SJCRH30 (cell line): ENCODE data around the gene ST8SIA1. TPM values are rescaled to one million over a fixed set of nuclear protein-coding genes. Genes with fewer than 3 reads are reported as not detected.

Experiments
- DNase-seq, 2 experiments: peaks; one replicate each; pipeline ENCODE4 v3.0.0-alpha.2; 2015 to 2020
- H3K27ac ChIP-seq: fragments of 250-450 bp; sonication (Bioruptor Pico); 2 replicates; pipeline ENCODE4 v1.5.1; 2020; ENCODE audit warnings: mild to moderate bottlenecking, moderate library complexity
- H3K27me3 ChIP-seq: fragments of 250-450 bp; sonication (Bioruptor Pico); 2 replicates; pipeline ENCODE4 v1.5.1; 2020; ENCODE audit warnings: mild to moderate bottlenecking, moderate library complexity
- H3K36me3 ChIP-seq: fragments of 250-450 bp; sonication (Bioruptor Pico); 2 replicates; pipeline ENCODE4 v1.5.1; 2020; ENCODE audit warnings: mild to moderate bottlenecking, moderate library complexity
- H3K4me1 ChIP-seq: fragments of 250-450 bp; sonication (Bioruptor Pico); 2 replicates; pipeline ENCODE4 v1.5.1; 2020; ENCODE audit warnings: mild to moderate bottlenecking, moderate library complexity
- H3K4me3 ChIP-seq: fragments of 250-450 bp; sonication (Bioruptor Pico); 2 replicates; pipeline ENCODE4 v1.5.1; 2020; ENCODE audit warnings: mild to moderate bottlenecking, moderate library complexity
- H3K9me3 ChIP-seq: fragments of 250-450 bp; sonication (Bioruptor Pico); replicated peaks from 2 replicates; pipeline ENCODE4 v1.5.1; 2020; ENCODE audit warnings: mild to moderate bottlenecking, moderate library complexity
- total RNA-seq: library from RNA; depleted of rRNA; stranded (reverse); fragments of >200 nt; shearing (Covaris generic); gene quantifications from 2 replicates; pipeline ENCODE4 v1.2.3, GENCODE V29; 2014

The ST8SIA1 gene
- total RNA-seq, 1 experiment from 2014 or later, result 6.4 TPM

DNA sequence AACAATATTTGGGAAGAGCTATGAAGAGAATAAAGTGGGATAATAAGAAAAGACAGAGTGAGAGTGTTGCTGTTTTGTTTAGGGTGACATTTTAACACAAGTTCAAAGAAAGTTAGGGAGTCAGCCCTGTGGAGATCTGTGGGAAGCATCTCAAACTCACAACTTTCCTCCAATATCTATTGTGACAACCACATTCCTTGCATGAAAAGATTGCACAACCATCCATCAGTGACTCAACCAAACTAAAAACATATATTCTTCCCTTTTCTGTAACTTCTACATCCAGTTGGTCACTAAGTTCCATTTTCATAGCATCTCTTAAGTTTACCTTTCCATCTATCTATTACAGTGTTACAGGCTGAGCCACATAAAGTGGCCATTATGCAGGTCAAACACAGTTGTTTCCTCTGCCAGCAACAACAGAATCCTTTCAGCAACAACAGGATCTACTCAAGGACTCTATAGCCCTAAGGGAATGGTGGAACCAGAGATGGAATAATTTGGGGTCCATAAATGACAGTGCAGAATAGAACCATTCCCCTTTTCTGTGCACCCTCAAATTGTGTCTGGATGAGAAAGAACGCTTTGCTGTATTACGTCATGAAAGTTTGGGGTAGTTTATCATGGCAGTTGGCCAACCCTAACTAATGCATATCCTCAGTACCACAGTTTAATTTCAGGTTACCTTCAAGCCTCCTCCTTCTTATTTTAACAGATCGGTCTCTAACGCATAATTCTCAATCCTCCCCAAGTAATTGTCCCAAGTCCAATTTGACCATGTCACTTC, 118.8 kb downstream of the ST8SIA1 start:
- Histone ChIP-seq H3K9me3 (no peaks in the 10 kb centered on the region), H3K4me1 (no peaks in the 10 kb centered on the region), H3K36me3 (no peaks in the 10 kb centered on the region), H3K4me3 (no peak overlapping the region), H3K27ac (no peak overlapping the region), H3K27me3 (no peaks in the 10 kb centered on the region)
- no peak for DNase-seq

DNA sequence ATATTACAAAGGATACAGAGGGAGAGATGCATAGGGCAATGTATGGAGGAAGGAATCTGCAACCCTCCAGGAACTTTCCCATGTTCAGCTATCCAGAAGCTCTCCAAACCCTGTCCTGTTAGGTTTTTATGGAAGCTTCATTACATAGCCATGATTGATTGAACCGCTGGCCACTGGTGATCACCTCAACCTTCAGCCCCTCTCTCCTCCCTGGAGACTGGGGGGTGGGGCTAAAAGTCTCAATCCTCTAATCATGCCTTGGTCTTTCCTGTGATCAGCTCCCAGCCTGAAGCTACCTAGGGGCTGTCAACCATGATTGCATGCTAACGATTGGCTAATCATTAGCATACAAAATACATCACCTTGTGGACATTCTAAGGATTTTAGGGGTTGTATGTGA, 123.4 kb downstream of the ST8SIA1 start:
- Histone ChIP-seq H3K9me3 (no peaks in the 10 kb centered on the region), H3K36me3 (no peaks in the 10 kb centered on the region), H3K27ac (no peak overlapping the region), H3K27me3 (no peaks in the 10 kb centered on the region), H3K4me3 (no peak overlapping the region), H3K4me1 (no peaks in the 10 kb centered on the region)
- no peak for DNase-seq

DNA sequence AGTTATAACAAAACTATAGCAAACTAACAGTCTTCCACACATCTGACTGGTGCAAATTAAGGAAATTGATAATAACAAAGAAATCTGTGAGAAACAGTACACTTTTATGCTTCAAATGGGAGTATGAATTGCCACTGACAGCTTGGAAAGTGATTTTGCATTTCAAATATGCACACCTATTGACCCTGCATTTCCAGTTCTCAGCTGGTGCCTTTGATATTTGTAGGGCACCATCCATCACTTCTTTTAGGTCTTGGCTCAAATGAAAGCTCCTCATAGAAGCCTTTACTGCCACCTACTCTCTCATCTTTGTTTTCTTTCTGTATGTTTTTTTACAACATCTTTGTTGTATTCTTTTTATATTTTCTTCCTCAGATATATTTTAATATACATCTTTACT, 125.1 kb downstream of the ST8SIA1 start:
- Histone ChIP-seq H3K27ac (no peak overlapping the region), H3K9me3 (no peaks in the 10 kb centered on the region), H3K36me3 (no peaks in the 10 kb centered on the region), H3K27me3 (no peaks in the 10 kb centered on the region), H3K4me3 (no peak overlapping the region), H3K4me1 (no peaks in the 10 kb centered on the region)
- DNase-seq, result no peak

DNA sequence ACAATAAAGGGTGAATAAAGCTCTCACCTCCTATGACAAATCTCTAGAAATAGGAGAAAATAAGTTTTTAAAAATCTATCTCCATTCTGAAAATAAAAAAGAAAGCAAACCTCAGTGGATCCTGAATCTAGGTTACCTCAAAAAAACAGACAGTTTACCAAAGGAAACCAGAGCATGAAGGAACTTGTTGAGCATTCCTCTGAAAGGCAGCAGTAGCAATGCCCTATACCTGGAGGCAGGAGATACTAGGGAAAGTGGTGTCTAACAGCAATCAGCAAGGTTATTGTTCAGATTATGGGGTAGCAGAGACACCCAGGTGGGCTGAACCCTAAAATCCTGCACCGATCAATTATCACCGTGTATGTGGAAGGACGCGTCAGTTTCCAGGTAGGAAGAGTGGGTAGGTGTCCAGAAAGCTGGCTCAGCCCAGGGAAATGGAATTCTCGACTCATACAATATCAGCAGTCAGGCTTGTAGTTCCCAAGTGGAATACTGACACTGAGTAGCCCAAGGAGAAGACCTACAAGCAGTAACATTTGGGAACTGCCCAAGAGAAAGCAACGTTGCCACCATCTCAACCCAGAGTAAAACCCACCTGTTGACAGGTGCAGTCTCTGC, 128.3 kb downstream of the ST8SIA1 start:
- Histone ChIP-seq H3K4me1 (no peaks in the 10 kb centered on the region), H3K27ac (no peak overlapping the region), H3K4me3 (no peak overlapping the region), H3K9me3 (no peaks in the 10 kb centered on the region), H3K27me3 (no peaks in the 10 kb centered on the region), H3K36me3 (no peaks in the 10 kb centered on the region)
- no peak for DNase-seq

DNA sequence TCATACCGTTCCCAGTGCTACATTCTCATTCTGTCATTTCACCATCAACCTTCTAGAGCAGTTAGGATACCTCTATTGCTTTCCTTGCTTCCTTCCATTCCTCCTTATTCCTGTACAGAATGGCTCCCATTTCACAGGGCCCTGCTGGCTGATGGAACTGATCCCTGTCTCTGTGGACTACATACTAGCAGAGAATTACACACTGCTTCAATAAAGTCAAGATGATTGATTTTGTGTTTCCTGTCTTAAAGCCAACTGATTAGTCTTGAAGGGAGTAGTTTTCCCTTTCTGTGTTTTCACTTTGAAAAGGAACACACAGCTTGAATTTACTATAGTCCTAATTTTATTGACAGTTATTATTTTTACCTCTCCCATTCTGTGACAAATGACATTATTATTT, 130.1 kb downstream of the ST8SIA1 start:
- H3K4me1 ChIP-seq, result no peaks in the 10 kb centered on the region
- DNase-seq, result no peak
- no peak overlapping the region for H3K27ac ChIP-seq
- H3K36me3 ChIP-seq, result no peaks in the 10 kb centered on the region
- H3K27me3 ChIP-seq, result no peaks in the 10 kb centered on the region
- H3K9me3 ChIP-seq, result no peaks in the 10 kb centered on the region
- H3K4me3 ChIP-seq, result no peak overlapping the region

DNA sequence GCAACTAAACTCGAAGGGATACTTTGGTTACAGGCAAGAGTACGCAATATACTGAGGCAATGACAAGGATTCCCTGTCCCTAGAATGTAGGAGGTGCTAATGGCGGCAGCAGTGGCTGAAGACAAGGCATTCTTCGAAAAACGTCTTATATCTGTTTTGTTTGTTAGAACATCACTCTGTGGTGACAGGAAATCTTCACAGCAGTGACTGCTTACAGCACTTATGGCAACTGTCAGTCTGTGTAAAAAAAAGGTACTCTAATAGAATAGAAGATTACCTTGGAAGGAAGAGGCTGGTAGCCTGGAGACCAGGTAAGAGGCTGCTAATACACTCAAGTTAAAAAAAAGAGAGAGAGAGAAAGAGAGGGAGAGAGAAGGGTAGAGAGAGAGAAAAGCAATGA, 131.7 kb downstream of the ST8SIA1 start:
- no peak for DNase-seq
- H3K9me3 ChIP-seq, result no peaks in the 10 kb centered on the region
- no peak overlapping the region for H3K4me3 ChIP-seq
- no peaks in the 10 kb centered on the region for H3K36me3 ChIP-seq
- no peak overlapping the region for H3K27ac ChIP-seq
- no peaks in the 10 kb centered on the region for H3K27me3 ChIP-seq
- H3K4me1 ChIP-seq, result no peaks in the 10 kb centered on the region

DNA sequence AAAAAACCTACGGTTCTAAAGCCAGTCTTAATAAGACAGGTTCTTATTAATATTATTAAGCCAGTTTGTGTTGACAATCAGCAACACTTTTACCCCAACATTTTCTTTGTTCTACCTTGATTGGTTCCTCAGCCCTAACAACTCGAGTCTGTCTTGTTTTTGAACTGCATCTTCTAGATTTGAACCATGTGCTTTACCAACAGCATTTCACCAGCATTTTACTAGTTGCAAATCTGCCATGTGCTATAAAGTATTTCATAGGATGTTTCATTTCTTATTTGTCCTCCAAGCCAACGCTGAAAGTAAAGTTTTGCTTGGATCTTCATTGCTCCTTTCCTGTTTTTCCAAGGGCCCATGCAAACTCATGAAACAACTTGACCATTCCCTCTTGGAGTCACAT, 133.4 kb downstream of the ST8SIA1 start:
- Histone ChIP-seq H3K9me3 (no peaks in the 10 kb centered on the region), H3K27me3 (no peaks in the 10 kb centered on the region), H3K4me3 (no peak overlapping the region), H3K27ac (no peak overlapping the region), H3K4me1 (no peaks in the 10 kb centered on the region), H3K36me3 (no peaks in the 10 kb centered on the region)
- no peak for DNase-seq

DNA sequence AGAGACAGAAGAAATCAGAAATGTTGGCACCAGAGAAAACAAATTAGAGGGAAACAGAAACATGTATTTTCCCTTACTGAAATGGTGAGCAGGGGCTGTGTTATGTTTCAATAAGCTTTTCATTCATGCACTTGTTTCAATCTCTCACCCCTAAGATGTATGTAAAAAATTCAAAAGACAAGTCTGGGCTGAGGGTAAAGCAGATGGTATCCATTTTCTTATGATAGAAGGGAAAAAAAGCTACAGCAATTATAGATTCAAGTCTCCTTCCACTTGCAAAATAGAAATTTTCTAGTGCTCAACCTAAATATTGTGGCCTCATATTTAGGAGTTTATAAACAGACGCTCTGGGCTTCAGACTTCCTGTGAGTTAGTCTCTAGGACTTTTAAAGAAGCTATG, 138.3 kb downstream of the ST8SIA1 start:
- no peaks in the 10 kb centered on the region for H3K36me3 ChIP-seq
- H3K27ac ChIP-seq, result no peak overlapping the region
- H3K9me3 ChIP-seq, result no peaks in the 10 kb centered on the region
- H3K4me1 ChIP-seq, result no peaks in the 10 kb centered on the region
- H3K4me3 ChIP-seq, result no peak overlapping the region
- no peaks in the 10 kb centered on the region for H3K27me3 ChIP-seq
- DNase-seq, result no peak

DNA sequence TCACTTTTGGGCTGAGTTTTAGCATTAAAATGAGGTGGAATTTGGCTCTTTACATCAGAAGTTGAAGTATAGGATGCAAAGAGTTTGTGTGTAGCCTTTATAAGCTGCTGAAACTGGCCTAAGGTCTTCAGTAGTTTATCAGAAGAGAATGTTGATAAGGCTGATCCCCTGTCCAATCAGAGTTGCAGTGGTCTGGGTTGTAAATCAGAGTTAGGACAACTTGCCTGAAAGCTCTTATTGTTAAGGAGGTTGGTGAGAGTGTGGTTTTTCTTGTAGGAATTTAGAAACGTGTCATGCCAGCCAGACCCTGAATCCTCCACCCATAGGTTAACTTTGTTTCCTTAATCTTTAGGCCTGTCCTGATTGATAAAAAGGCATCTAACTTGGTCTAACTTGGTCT, 143.5 kb downstream of the ST8SIA1 start:
- H3K9me3 ChIP-seq, result no peaks in the 10 kb centered on the region

DNA sequence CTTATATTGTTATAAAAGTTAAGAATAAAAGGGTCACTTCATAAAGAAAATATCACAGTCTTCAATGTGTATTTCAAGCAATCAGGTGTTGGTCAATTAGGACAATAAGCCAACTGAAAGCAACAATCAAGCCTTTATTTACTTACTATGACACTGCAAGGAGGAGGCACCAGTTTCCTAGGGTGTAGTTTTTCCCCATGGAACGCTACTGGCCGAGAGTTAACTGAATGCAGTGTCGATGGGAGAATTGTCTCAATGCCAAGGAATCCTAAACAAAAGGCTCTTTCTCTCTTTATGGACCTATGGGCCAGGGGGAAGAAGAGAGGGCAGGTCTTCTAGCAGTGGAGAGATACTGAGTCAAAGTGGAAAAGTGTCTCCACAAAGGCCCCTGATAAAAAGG, 146.1 kb downstream of the ST8SIA1 start:
- Histone ChIP-seq H3K9me3 (no peaks in the 10 kb centered on the region), H3K27me3 (no peaks in the 10 kb centered on the region), H3K27ac (no peak overlapping the region), H3K36me3 (no peaks in the 10 kb centered on the region), H3K4me1 (no peaks in the 10 kb centered on the region), H3K4me3 (no peak overlapping the region)
- no peak for DNase-seq

More for the DNA sequence above, 143.5 kb downstream of the ST8SIA1 start:
- no peaks in the 10 kb centered on the region for H3K36me3 ChIP-seq
- H3K27me3 ChIP-seq, result no peaks in the 10 kb centered on the region
- DNase-seq, result no peak
- H3K27ac ChIP-seq, result no peak overlapping the region
- H3K4me3 ChIP-seq, result no peak overlapping the region
- no peaks in the 10 kb centered on the region for H3K4me1 ChIP-seq

DNA sequence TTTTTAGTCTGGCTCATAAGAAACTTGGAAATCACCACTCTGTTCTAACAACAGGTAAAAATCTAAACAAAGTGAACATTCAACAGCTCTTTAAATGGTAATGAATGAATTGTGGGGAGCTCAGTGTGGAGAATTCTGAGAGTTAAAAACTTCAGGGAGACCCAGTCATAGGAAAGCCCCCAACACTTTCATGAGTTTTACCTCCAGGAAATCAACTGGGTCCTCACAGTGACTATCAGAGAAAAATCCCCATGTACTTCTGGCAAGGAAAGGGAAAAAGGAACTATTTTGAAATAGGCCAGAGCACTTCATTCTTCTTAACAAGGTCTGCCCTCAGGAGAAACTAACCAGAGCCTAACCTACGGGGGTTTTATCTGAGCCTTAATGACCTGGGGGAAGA, 153.8 kb downstream of the ST8SIA1 start:
- no peaks in the 10 kb centered on the region for H3K36me3 ChIP-seq
- H3K4me1 ChIP-seq, result no peaks in the 10 kb centered on the region
- H3K4me3 ChIP-seq, result no peak overlapping the region
- DNase-seq, result no peak
- no peaks in the 10 kb centered on the region for H3K9me3 ChIP-seq
- no peak overlapping the region for H3K27ac ChIP-seq
- H3K27me3 ChIP-seq, result no peaks in the 10 kb centered on the region

DNA sequence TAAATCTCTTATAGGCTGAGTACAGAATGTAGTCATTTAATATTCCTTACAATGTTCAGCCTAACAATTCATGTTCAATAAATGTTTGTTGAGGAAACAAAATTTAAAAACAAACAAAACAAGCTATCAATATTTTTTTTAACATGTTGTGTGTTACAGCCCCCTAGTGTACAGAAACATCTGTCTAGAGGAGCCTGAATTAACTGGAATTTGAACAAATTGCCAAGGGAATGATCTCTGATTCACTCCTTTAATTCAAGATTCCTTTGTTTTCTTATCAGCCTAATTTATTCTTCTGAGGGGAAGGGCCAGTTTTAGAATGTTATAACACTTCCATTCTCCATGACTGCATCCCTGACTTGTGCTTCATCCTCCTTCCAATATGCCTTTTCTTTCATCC, 161.3 kb downstream of the ST8SIA1 start:
- Histone ChIP-seq H3K4me1 (no peaks in the 10 kb centered on the region), H3K27me3 (no peaks in the 10 kb centered on the region), H3K27ac (no peak overlapping the region), H3K36me3 (no peaks in the 10 kb centered on the region), H3K4me3 (no peak overlapping the region), H3K9me3 (no peaks in the 10 kb centered on the region)
- DNase-seq, result no peak

DNA sequence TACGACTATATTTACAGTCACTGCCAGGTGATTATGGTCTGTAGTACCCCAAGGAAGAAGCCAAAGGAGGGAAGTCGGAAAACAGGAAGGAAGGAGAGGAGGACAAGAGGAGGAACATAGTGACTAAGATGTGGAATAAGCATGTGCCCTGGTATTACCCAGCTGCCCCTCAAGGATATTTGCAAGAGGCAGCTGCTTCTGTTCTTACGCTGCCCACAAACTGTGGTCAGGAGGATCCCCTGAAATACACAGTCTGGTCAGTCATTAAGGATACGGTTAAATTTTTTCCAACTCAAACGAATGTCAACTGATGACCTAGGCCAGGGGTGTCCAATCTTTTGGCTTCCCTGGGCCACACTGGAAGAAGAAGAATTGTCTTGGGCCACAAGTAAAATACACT, 162.0 kb downstream of the ST8SIA1 start:
- peak; percentile 11 to 38 for DNase-seq
- Histone ChIP-seq H3K4me3 (no peak overlapping the region), H3K27ac (no peak overlapping the region), H3K4me1 (no peaks in the 10 kb centered on the region), H3K27me3 (no peaks in the 10 kb centered on the region), H3K36me3 (no peaks in the 10 kb centered on the region), H3K9me3 (no peaks in the 10 kb centered on the region)

DNA sequence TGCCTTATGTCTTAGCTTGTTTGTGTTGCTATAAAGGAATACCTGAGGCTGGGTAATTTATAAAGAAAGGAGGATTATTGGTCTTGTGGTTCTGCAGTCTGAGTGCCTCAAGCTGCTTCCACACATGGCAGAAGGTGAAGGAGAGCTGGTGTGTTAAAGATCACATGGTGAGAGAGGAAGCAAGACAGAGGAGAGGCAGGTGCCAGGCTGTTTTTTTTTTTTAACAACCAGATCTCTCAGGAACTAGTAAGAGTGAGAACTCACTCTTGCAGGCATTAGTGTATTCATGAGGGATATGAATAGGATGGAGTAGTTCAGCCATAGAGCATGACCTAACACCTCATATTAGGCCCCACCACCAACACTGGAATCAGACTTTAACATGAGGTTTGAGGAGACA, 165.1 kb downstream of the ST8SIA1 start:
- Histone ChIP-seq H3K9me3 (no peaks in the 10 kb centered on the region), H3K4me3 (no peak overlapping the region), H3K27ac (no peak overlapping the region), H3K27me3 (no peaks in the 10 kb centered on the region), H3K36me3 (no peaks in the 10 kb centered on the region), H3K4me1 (no peaks in the 10 kb centered on the region)
- DNase-seq, result no peak

DNA sequence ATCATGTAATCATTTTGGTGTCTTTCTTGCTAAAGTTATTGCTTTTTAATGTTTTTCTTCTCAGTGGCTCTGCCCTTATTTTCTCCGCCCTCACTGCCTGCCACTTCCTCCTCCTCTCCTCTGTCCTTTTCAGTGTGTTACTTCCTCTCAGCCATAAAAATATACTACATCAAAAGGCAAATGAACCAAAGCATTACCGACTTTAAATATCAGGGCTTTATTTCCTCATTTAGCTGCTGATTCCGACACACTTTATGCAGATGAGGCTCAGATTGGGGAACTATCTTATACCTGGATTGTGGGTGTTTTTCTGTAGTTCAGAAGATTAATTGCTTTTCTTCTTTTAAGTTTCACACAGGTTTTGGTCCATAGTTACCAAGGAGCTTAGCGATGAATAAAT, 170.4 kb downstream of the ST8SIA1 start:
- no peaks in the 10 kb centered on the region for H3K4me1 ChIP-seq
- H3K36me3 ChIP-seq, result no peaks in the 10 kb centered on the region
- H3K9me3 ChIP-seq, result no peaks in the 10 kb centered on the region
- H3K4me3 ChIP-seq, result no peak overlapping the region
- no peak for DNase-seq
- no peaks in the 10 kb centered on the region for H3K27me3 ChIP-seq
- no peak overlapping the region for H3K27ac ChIP-seq

DNA sequence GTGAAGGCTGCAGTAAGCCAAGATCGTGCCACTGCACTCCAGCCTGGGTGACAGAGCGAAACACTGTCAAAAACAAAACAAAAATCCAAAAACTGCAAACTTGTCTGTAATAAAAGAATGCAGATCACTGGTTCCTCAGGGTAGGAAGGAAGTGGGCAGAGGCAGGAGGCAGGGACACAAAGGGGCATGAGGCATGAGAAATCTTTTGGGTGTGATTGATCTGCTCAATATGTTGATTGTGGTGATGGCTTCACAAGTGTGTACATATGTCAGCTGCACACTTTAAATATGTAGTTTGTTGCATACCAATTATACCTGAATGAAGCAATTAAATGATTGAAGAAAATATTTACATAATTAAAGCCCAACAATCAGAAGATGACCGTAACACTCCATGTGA, 170.9 kb downstream of the ST8SIA1 start:
- no peak for DNase-seq
- H3K4me3 ChIP-seq, result no peak overlapping the region

More for the DNA sequence above, 170.9 kb downstream of the ST8SIA1 start:
- H3K27me3 ChIP-seq, result no peaks in the 10 kb centered on the region
- H3K9me3 ChIP-seq, result no peaks in the 10 kb centered on the region
- no peaks in the 10 kb centered on the region for H3K4me1 ChIP-seq
- H3K27ac ChIP-seq, result no peak overlapping the region
- H3K36me3 ChIP-seq, result no peaks in the 10 kb centered on the region
